ENCODE results near the gene MALRD1. TPM values are rescaled to one million over a fixed set of nuclear protein-coding genes. Genes with fewer than 3 reads are reported as not detected.

Gene MALRD1
- total RNA-seq, 2 donors from 2014 or later: 0.26 to 1.3 TPM

GRCh38 chr10:19263262-19263661 is 214.7 kb downstream of the MALRD1 start:
- 36 to 42% methylated on average over 1 of the region's 1 CpG for WGBS, 2 donors
- H3K36me3 ChIP-seq (replicated peaks in 1 of 2; ENCODE audit: insufficient read depth in 1 of 2, low read depth in 2 of 2): no peaks in the 10 kb centered on the region
- intact Hi-C loops (cut with DNase I): no loop called here
- DNase-seq: no peak
- no peaks in the 10 kb centered on the region for H3K27me3 ChIP-seq
- ATAC-seq: no peak
- TF ChIP-seq CTCF (IDR thresholded peaks at IDR 0.05) (no peak), POLR2A (IDR thresholded peaks at IDR 0.05) (no peak)
- H3K4me3 ChIP-seq: no peak overlapping the region
- H3K4me1 ChIP-seq: no peaks in the 10 kb centered on the region
- H3K27ac ChIP-seq: no peak overlapping the region
- H3K9me3 ChIP-seq: no peaks in the 10 kb centered on the region

- TF ChIP-seq POLR2A (IDR thresholded peaks at IDR 0.05) (no peak), CTCF (IDR thresholded peaks at IDR 0.05) (no peak)
- H3K4me1 ChIP-seq: no peaks in the 10 kb centered on the region
- H3K27ac ChIP-seq: no peak overlapping the region
- H3K9me3 ChIP-seq: no peaks in the 10 kb centered on the region
- H3K27me3 ChIP-seq: no peaks in the 10 kb centered on the region
- H3K36me3 ChIP-seq (replicated peaks in 1 of 2; ENCODE audit: insufficient read depth in 1 of 2, low read depth in 2 of 2): no peaks in the 10 kb centered on the region
- intact Hi-C loops (cut with DNase I): no loop called here
- H3K4me3 ChIP-seq: no peak overlapping the region
- no peak for ATAC-seq
- DNase-seq: no peak
- WGBS, 2 donors: 64 to 74% methylated on average over 2 of the region's 2 CpGs
Measured at GRCh38 chr10:19283285-19283684, 234.7 kb downstream of the MALRD1 start.

GRCh38 chr10:19283786-19284185 is 235.2 kb downstream of the MALRD1 start:
- H3K4me1 ChIP-seq: no peaks in the 10 kb centered on the region
- WGBS, 2 donors: 26 to 31% methylated on average over 5 of the region's 5 CpGs
- DNase-seq (no peak), ATAC-seq (no peak)
- no peak overlapping the region for H3K4me3 ChIP-seq
- H3K27me3 ChIP-seq: no peaks in the 10 kb centered on the region
- H3K27ac ChIP-seq: no peak overlapping the region
- H3K9me3 ChIP-seq: no peaks in the 10 kb centered on the region
- TF ChIP-seq POLR2A (IDR thresholded peaks at IDR 0.05) (no peak), CTCF (IDR thresholded peaks at IDR 0.05) (no peak)
- intact Hi-C loops (cut with DNase I): no loop called here
- no peaks in the 10 kb centered on the region for H3K36me3 ChIP-seq (replicated peaks in 1 of 2; ENCODE audit: insufficient read depth in 1 of 2, low read depth in 2 of 2)

- DNase-seq (no peak), ATAC-seq (no peak)
- Histone ChIP-seq H3K27me3 (no peaks in the 10 kb centered on the region), H3K27ac (no peak overlapping the region), H3K9me3 (no peaks in the 10 kb centered on the region), H3K4me1 (no peaks in the 10 kb centered on the region), H3K4me3 (no peak overlapping the region), H3K36me3 (replicated peaks in 1 of 2; ENCODE audit: insufficient read depth in 1 of 2, low read depth in 2 of 2) (no peaks in the 10 kb centered on the region)
- intact Hi-C loops (cut with DNase I): no loop called here
- no peak for TF ChIP-seq CTCF (IDR thresholded peaks at IDR 0.05)
- TF ChIP-seq POLR2A (IDR thresholded peaks at IDR 0.05): no peak
- 6 to 13% methylated on average over 1 of the region's 1 CpG for WGBS, 2 donors
Measured at GRCh38 chr10:19290770-19291169, 242.2 kb downstream of the MALRD1 start.

GRCh38 chr10:19294233-19294632 is 245.6 kb downstream of the MALRD1 start:
- TF ChIP-seq CTCF (IDR thresholded peaks at IDR 0.05): no peak
- TF ChIP-seq POLR2A (IDR thresholded peaks at IDR 0.05): no peak
- 35 to 37% methylated on average over 2 of the region's 2 CpGs for WGBS, 2 donors
- DNase-seq: no peak
- Histone ChIP-seq H3K27me3 (no peaks in the 10 kb centered on the region), H3K27ac (no peak overlapping the region), H3K4me3 (no peak overlapping the region), H3K4me1 (no peaks in the 10 kb centered on the region), H3K36me3 (replicated peaks in 1 of 2; ENCODE audit: insufficient read depth in 1 of 2, low read depth in 2 of 2) (no peaks in the 10 kb centered on the region), H3K9me3 (no peaks in the 10 kb centered on the region)
- intact Hi-C loops (cut with DNase I): no loop called here
- ATAC-seq: no peak

Measured in body of pancreas (tissue), 4 donors.